Neuronal stem cell (in vitro differentiated cells): ENCODE data around the gene TMEM45A.

ENCODE experiments used
- DNase-seq: peaks from one replicate; pipeline ENCODE4 v3.0.0-alpha.2; 2013; ENCODE audit warnings: low spot score
- H2AFZ ChIP-seq: one replicate; pipeline ENCODE4 v1.6.1; 2013; ENCODE audit warnings: mild to moderate bottlenecking, low read length, inconsistent platforms
- H2AK5ac ChIP-seq: 2 replicates; pipeline ENCODE4 v1.6.1; 2013; ENCODE audit warnings: low read depth, mild to moderate bottlenecking, inconsistent platforms, low read length, moderate library complexity, mixed read lengths
- H2BK120ac ChIP-seq: 2 replicates; pipeline ENCODE4 v1.6.1; 2013; ENCODE audit warnings: low read depth, mild to moderate bottlenecking, inconsistent platforms, low read length, moderate library complexity, mixed read lengths
- H2BK12ac ChIP-seq: one replicate; pipeline ENCODE4 v1.6.1; 2013; ENCODE audit warnings: low read length, inconsistent platforms
- H2BK15ac ChIP-seq: 2 replicates; pipeline ENCODE4 v1.6.1; 2013; ENCODE audit warnings: mild to moderate bottlenecking, low read length, inconsistent platforms, mixed read lengths
- H2BK5ac ChIP-seq: one replicate; pipeline ENCODE4 v1.6.1; 2013; ENCODE audit warnings: inconsistent platforms, mild to moderate bottlenecking, low read length, moderate library complexity
- H3K14ac ChIP-seq: one replicate; pipeline ENCODE4 v1.6.1; 2013; ENCODE audit warnings: low read length, inconsistent platforms
- H3K18ac ChIP-seq: 2 replicates; pipeline ENCODE4 v1.6.1; 2013; ENCODE audit warnings: low read length, inconsistent platforms
- H3K23ac ChIP-seq: 2 replicates; pipeline ENCODE4 v1.6.1; 2013; ENCODE audit warnings: low read depth, mild to moderate bottlenecking, mixed read lengths, low read length, inconsistent platforms; ENCODE audit not compliant: poor library complexity
- H3K27ac ChIP-seq: replicated peaks from 3 replicates; pipeline ENCODE4 v1.5.1; 2013; ENCODE audit warnings: low read length, inconsistent platforms
- H3K27me3 ChIP-seq, 3 experiments: 2 replicates each; pipeline ENCODE4 v1.6.1; 2013; ENCODE audit warnings: low read length in 3 of 3, mild to moderate bottlenecking in 2 of 3, inconsistent platforms in 1 of 3, low read depth in 1 of 3, mixed read lengths in 1 of 3, moderate library complexity in 1 of 3; ENCODE audit not compliant: control insufficient read depth in 3 of 3, insufficient read depth in 3 of 3
- H3K36me3 ChIP-seq, 2 donors: replicated peaks in 1 of 2; 2 replicates each; pipeline ENCODE4 v1.6.1; 2013; ENCODE audit warnings: low read length in 2 of 2; ENCODE audit not compliant: control insufficient read depth in 2 of 2, insufficient read depth in 2 of 2
- H3K4ac ChIP-seq: 2 replicates; pipeline ENCODE4 v1.6.1; 2013; ENCODE audit warnings: inconsistent platforms, mild to moderate bottlenecking, low read length, moderate library complexity
- H3K4me1 ChIP-seq, 2 donors: 1 replicate in 1 of 2; 2 replicates in 1 of 2; pipeline ENCODE4 v1.6.1; 2013; ENCODE audit warnings: low read length in 2 of 2, low read depth in 1 of 2; ENCODE audit not compliant: control insufficient read depth in 2 of 2, insufficient read depth in 1 of 2
- H3K4me2 ChIP-seq: one replicate; pipeline ENCODE4 v1.6.1; 2013; ENCODE audit warnings: mild to moderate bottlenecking, low read length, inconsistent platforms; ENCODE audit not compliant: insufficient read depth, poor library complexity, severe bottlenecking
- H3K4me3 ChIP-seq, 2 donors: 2 replicates each; pipeline ENCODE4 v1.5.1; 2013; ENCODE audit warnings: low read length in 2 of 2, mild to moderate bottlenecking in 2 of 2, inconsistent platforms in 1 of 2, moderate library complexity in 1 of 2
- H3K79me1 ChIP-seq: one replicate; pipeline ENCODE4 v1.6.1; 2013; ENCODE audit warnings: low read depth, mild to moderate bottlenecking, inconsistent platforms, low read length, moderate library complexity
- H3K9ac ChIP-seq: one replicate; pipeline ENCODE4 v1.6.1; 2013; ENCODE audit warnings: mild to moderate bottlenecking, low read depth, low read length, inconsistent platforms; ENCODE audit not compliant: poor library complexity
- H3K9me3 ChIP-seq, 2 donors: replicated peaks in 1 of 2; 2 replicates each; pipeline versions ENCODE3 to v1.6.1; 2013; ENCODE audit warnings: low read length in 2 of 2, mild to moderate bottlenecking in 2 of 2, inconsistent platforms in 1 of 2, low read depth in 1 of 2, mixed read lengths in 1 of 2, moderate library complexity in 1 of 2; ENCODE audit not compliant: control insufficient read depth in 2 of 2, insufficient read depth in 1 of 2
- H4K8ac ChIP-seq: one replicate; pipeline ENCODE4 v1.6.1; 2013; ENCODE audit warnings: low read depth, mild to moderate bottlenecking, inconsistent platforms, low read length, moderate library complexity
- H4K91ac ChIP-seq: one replicate; pipeline ENCODE4 v1.6.1; 2013; ENCODE audit warnings: low read length, low read depth, mild to moderate bottlenecking, inconsistent platforms; ENCODE audit not compliant: poor library complexity
- WGBS, 2 donors: extraction: QIAGEN DNeasy Blood & Tissue Kit; methylation state at CpG; one replicate each; pipeline ENCODE4 v1.1.7; 2013; ENCODE audit warnings: missing lambda C conversion rate in 2 of 2, mixed read lengths in 1 of 2; ENCODE audit not compliant: insufficient read length in 2 of 2, insufficient replicate concordance in 1 of 2; ENCODE audit errors: extremely low coverage in 2 of 2; 5-methylcytosine and 5-hydroxymethylcytosine counted together

The TMEM45A gene

DNA sequence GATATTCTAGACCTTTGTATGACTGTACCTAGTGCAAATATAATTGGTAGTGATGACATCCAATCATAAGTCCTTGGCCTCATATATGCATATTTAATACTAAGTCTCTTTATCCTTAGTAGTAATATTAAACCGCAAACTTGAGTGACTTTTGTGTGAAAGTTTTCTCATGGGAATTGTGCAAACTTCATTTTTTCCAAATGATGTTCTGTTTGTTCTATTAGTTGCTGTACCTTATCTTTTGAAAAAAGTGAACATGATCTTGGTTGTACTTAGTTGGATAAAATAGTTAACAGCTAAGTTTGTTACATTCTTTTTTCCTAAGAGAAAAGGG, 43.2 kb downstream of the TMEM45A start:
- Histone ChIP-seq H3K4me3 (no peak overlapping the region), H3K4me2 (no peak overlapping the region), H3K27me3 (peaks cover 0 to 1% (median 0%) of the 10 kb centered on the region in 3 experiments), H3K9ac (no peak overlapping the region), H4K8ac (no peak overlapping the region), H3K14ac (no peak overlapping the region), H3K79me1 (no peaks in the 10 kb centered on the region), H2BK5ac (no peak overlapping the region), H3K4ac (no peak overlapping the region), H3K4me1 (no peaks in the 10 kb centered on the region), H3K23ac (no peak overlapping the region), H2BK12ac (no peak overlapping the region), H4K91ac (no peak overlapping the region), H3K9me3 (no peaks in the 10 kb centered on the region), H2BK15ac (no peak overlapping the region), H3K27ac (no peak overlapping the region), H2AFZ (no peak overlapping the region), H3K36me3 (no peaks in the 10 kb centered on the region), H2AK5ac (no peak overlapping the region), H3K18ac (no peak overlapping the region), H2BK120ac (no peak overlapping the region)
- no CpG with 5 or more reads among the region's 1 CpG for WGBS, 2 donors
- DNase-seq = no peak

DNA sequence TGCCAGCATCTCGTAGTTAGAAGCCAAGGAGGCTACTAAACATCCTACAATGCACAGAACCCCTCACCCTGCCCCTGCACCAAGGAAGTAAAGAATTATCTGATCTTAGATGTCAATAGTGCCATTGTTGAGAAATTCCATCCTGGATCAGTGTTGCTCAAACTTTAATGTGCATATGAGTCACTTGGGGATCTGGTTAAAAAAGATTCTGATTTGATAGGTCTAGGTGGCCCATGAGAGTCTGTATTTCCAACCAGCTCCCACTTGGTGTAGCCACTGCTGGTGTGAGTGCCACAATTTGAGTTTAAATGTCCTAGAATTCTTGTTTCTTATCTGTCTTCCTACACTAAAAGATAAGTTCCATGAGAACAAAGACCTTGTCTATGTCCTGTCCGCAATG, 43.7 kb downstream of the TMEM45A start:
- Histone ChIP-seq H3K4ac (no peak overlapping the region), H4K91ac (no peak overlapping the region), H3K36me3 (no peaks in the 10 kb centered on the region), H2BK5ac (no peak overlapping the region), H3K27me3 (peaks cover 0 to 1% (median 0%) of the 10 kb centered on the region in 3 experiments), H3K79me1 (no peaks in the 10 kb centered on the region), H2AFZ (no peak overlapping the region), H2AK5ac (no peak overlapping the region), H2BK15ac (no peak overlapping the region), H3K9me3 (no peaks in the 10 kb centered on the region), H3K18ac (no peak overlapping the region), H3K27ac (no peak overlapping the region), H4K8ac (no peak overlapping the region), H2BK12ac (no peak overlapping the region), H3K4me1 (no peaks in the 10 kb centered on the region), H3K4me2 (no peak overlapping the region), H3K23ac (no peak overlapping the region), H3K4me3 (no peak overlapping the region), H3K9ac (no peak overlapping the region), H2BK120ac (no peak overlapping the region), H3K14ac (no peak overlapping the region)
- no peak for DNase-seq
- WGBS, 2 donors = no CpG with 5 or more reads among the region's 2 CpGs

DNA sequence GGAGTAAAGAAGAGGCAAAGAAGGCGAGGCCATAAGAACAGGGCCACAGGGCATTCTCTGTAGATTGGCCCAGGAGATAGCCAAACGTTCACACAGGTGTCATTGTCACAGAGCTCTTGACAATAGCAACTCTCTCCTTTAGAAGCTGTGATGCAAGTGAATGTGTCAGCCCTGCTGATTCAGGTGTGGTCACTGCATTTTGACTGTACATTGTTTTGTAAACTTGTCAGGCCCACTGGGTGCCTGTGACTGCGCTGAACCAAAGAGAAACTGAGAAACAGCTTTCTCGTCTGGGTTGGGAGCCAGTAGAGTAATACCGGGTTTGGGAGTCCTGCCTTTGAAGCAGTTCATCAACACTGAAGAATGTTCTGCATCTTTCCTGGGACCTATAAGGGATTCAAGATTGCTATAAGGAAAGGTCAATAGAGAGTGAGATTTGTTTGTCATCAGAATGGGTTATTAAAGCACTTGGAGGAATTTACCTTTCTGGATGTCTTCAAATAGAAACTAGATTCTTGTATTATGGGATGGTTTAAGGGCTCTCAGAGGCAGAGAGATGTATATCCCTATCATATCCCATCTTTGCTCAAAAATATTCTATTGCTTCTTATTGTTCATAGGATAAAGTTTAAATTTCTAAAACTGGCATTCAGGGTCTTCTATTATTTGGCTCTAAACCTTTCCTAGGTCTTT, 45.4 kb downstream of the TMEM45A start:
- H3K4me1 ChIP-seq = no peaks in the 10 kb centered on the region
- no peak overlapping the region for H2BK15ac ChIP-seq
- H3K79me1 ChIP-seq = no peaks in the 10 kb centered on the region
- no peak overlapping the region for H3K9ac ChIP-seq
- H3K36me3 ChIP-seq = no peaks in the 10 kb centered on the region
- no peak overlapping the region for H2AFZ ChIP-seq
- H3K18ac ChIP-seq = no peak overlapping the region
- no peak overlapping the region for H4K8ac ChIP-seq
- no peak overlapping the region for H3K23ac ChIP-seq
- H2BK5ac ChIP-seq = no peak overlapping the region
- H3K14ac ChIP-seq = no peak overlapping the region
- no peak overlapping the region for H3K4ac ChIP-seq
- no peaks in the 10 kb centered on the region for H3K9me3 ChIP-seq
- no peak overlapping the region for H2BK120ac ChIP-seq
- no peak overlapping the region for H2BK12ac ChIP-seq
- WGBS, 2 donors = no CpG with 5 or more reads among the region's 5 CpGs
- no peak overlapping the region for H3K27ac ChIP-seq
- no peak overlapping the region for H4K91ac ChIP-seq
- H3K4me3 ChIP-seq = no peak overlapping the region
- no peak overlapping the region for H2AK5ac ChIP-seq
- DNase-seq = no peak
- no peak overlapping the region for H3K4me2 ChIP-seq
- H3K27me3 ChIP-seq = no peaks in the 10 kb centered on the region

DNA sequence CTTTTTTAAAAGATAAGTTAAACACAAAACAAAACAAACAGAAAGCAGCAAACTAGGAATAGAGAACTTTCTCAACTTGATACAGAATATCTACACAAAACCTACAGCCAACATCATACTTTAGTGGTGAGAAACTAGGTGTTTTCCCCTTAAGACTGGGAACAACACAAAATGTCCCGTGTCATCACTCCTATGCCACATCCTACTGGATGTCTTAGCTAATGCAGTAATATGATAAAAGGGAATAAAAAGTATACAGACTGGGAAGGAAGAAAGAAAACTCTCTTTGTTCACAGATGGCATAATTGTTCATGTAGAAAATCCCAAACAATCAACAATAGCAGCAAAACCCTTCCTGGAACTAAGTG, 45.9 kb downstream of the TMEM45A start:
- no peak overlapping the region for H4K91ac ChIP-seq
- no peak overlapping the region for H4K8ac ChIP-seq
- no peak overlapping the region for H3K4ac ChIP-seq
- H3K23ac ChIP-seq = no peak overlapping the region
- no peak overlapping the region for H3K9ac ChIP-seq
- H3K4me2 ChIP-seq = no peak overlapping the region
- no peak overlapping the region for H2BK12ac ChIP-seq
- H3K18ac ChIP-seq = no peak overlapping the region
- H2AFZ ChIP-seq = no peak overlapping the region
- DNase-seq = no peak
- no peak overlapping the region for H2AK5ac ChIP-seq
- H3K79me1 ChIP-seq = no peaks in the 10 kb centered on the region
- H3K27ac ChIP-seq = no peak overlapping the region
- no peak overlapping the region for H3K14ac ChIP-seq
- no peak overlapping the region for H2BK15ac ChIP-seq
- H2BK120ac ChIP-seq = no peak overlapping the region
- H3K36me3 ChIP-seq = no peaks in the 10 kb centered on the region
- no peaks in the 10 kb centered on the region for H3K9me3 ChIP-seq
- H3K27me3 ChIP-seq = no peaks in the 10 kb centered on the region
- no CpG with 5 or more reads among the region's 1 CpG for WGBS, 2 donors
- no peaks in the 10 kb centered on the region for H3K4me1 ChIP-seq
- H3K4me3 ChIP-seq = no peak overlapping the region
- H2BK5ac ChIP-seq = no peak overlapping the region
